Measurements from ENCODE around the gene VWA5B1. TPM values are rescaled to one million over a fixed set of nuclear protein-coding genes. Genes with fewer than 3 reads are reported as not detected.

Gene VWA5B1
- polyA plus RNA-seq, 3 donors: 1.3 to 5.4 (median 1.5) TPM

DNA sequence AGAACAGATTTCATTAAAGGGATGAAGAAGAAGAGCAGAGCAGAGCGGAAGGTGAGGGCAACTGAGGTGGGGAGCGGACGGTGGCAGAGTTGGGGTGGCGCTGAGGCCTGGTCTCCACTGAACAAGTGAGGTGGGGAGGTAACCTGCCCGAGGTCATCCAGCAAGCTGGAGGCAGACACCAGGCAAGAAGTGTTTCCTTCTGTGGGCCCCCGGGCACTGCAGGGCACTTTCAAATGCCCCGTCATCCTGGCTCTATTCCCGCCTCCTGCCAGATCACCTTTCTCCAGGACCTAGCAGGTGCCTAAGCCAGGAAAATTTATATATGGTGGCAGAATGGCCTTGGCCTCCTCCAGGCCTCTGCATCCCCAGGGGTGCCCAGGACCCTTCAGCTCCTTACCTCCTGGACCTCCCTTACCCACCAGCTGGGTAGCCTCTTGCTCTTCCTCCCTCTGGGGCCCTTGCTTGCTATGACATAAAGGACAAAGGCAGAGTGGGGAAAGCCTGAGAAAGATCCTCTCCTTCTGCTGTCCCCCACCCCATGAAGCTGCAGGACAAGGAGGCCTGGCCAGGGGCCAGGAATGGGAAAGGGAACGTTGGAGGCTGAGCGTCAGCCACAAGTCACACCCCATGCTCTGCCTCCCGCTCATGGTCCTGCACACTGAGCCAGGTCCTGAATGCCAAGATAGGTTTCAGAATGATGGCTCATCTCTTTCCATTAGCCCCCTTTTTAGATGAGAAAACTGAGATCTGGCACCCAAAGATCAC lies 29.0 kb downstream of the VWA5B1 start:
- no peak for DNase-seq (ENCODE audit: extremely low read depth in 1 of 11, low read depth in 9 of 11, low spot score in 4 of 11)

DNA sequence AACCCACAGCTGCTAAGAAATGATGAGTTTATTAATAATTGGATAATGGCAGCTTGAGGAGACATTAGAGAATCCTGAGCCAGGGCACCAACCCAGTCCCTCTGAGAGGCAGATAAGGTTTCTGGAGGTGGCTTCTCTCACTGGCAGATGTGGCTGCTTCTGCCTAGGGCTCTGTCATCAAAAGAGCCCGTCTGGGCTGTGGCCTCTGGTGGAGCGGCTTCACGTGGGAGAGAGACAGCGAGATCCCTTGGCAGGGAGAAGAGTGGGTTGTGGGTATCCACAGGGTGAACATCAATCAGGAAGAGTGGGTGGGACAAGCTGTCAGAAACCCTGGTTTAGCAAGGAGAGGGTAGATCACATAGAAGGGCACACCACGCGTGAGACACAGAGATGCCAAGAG lies 30.0 kb downstream of the VWA5B1 start:
- no peak for DNase-seq (ENCODE audit: extremely low read depth in 1 of 11, low read depth in 9 of 11, low spot score in 4 of 11)

DNA sequence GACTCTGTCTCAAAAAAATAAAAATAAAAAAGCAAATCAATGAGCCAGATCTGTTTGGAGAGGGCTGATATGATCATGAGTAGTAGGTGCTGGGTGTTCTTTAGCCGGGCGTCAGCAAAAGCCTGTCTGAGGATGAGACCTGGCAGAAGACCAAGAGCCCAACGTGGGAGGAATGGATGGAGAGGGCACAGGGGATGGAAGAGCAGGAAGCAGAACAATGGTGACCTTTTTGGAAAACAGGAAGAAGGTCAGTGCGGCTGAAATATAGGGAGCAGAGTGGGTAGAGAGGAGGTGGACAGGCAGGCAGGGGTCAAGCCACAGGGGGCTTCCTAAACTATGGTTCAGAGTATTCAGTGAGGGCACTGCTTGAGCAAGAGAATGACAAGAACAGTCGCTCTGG lies 30.9 kb downstream of the VWA5B1 start:
- no peak for DNase-seq (ENCODE audit: extremely low read depth in 1 of 11, low read depth in 9 of 11, low spot score in 4 of 11)

DNA sequence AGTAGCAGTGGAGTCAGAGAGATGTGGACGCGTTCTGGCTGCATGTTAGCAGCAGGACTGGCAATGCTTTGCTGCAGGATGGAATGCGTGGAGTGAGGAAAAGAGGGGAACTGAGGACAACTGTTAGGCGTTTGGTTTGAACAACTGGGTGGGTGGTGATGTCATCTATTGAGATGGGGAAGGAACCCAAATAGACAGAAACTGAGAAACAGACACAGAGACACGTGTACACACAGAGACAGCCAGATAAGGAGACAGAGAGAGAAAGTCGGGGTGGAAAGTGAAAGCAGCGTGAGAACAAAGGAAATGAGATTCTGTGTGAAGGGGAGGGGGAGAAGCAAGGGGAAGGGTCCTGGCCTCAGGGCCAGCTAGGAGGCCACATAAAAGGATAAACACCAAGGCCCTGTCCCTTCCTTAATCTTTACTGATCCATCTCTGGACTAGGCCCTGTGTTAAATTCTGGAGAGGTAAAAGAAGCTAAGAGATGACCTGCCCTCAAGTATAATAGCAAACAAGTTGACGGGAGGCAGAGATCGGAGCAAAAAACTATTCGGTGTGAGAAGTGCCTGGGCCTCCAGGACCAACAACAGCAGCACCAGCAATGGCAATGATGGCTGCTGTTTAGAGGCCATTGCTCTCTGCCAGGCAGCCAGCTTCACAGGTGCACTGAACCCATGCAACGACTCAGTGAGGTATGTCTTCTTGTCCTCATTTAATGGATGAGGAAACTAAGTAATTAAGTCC lies 31.6 kb downstream of the VWA5B1 start:
- DNase-seq (ENCODE audit: extremely low read depth in 1 of 11, low read depth in 9 of 11, low spot score in 4 of 11): no peak

DNA sequence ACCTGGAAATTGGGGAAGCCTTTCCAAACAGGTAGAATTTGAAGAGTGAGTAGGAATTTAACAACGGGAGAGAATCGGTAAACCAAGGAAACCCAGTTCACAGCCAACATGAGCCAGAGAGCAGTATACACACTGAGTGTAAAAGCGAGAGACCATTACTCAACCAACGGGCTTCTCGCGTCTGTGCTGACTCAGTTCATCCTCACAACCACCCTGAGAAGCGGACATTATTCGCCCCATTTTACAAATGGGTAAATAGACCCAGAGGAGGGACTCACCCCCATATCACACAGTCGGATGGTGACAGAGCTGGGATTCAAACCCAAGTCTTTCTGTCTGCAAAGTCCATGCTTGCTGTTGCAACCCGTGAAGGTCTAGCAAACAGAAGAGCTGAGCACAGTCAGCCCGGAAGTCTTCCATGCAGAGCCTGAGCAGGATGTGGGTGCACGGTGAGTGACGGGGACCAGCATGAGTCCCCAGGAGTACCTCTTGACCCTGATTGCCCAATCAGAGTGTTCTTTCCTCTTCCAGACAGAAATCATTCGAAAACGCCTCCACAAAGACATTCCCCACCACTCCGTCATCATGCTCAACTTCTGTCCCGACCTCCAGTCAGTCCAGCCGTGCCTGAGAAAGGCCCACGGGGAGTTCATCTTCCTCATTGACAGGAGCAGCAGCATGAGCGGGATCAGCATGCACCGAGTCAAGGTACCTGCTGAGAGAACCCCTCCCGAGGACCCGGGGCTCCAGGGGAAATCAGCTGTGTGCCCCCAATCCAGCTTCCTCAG lies 32.3 kb downstream of the VWA5B1 start:
- no peak for DNase-seq (ENCODE audit: extremely low read depth in 1 of 11, low read depth in 9 of 11, low spot score in 4 of 11)

DNA sequence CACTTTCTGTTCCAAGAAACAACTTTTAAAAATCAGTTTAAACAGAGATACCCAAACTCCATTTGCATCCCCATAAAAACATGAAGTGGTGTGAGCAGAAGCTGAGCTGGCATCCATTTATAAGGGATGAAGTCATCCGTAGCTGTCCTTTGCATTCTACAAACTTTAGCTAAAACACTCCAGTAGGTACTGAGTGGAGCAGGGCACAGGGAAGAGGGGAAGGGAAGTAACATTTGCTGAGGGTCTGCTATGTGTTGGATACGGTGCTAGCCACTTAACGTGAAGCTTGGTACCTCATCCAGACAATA lies 32.9 kb downstream of the VWA5B1 start:
- DNase-seq (ENCODE audit: extremely low read depth in 1 of 11, low read depth in 9 of 11, low spot score in 4 of 11): no peak

DNA sequence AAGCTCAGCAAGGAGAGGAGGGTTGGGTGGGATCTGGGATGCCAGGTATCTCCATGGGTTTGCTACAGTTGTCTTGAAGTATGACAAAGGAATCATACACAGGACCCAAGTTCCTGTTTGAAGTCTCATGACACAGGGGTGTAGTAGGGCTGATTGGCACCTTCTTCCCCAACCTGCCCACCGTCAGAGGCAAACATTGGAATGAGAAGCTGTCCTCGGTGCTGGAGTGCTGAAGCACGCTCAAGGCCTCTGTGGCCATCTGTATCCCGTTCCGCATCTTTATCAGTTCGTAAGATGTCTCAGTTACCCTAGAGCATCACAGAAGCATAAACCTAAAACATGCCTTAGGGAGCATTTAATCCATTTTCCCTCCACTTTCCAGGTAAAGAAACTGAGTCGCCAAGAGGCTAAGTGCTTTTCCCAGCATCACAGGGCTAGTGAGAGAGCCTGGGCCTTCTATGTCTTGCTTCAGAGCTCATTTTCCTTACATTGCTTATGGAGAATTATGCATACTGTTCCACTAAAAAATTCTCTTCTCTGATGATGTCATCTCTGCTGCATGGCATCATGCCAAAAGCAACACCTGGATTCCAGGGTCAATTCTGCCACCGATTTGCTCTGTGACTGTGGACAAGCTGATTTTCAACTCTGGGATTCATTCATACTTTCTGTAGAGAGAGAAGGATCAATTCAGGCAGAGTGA lies 34.2 kb downstream of the VWA5B1 start:
- no peak for DNase-seq (ENCODE audit: extremely low read depth in 1 of 11, low read depth in 9 of 11, low spot score in 4 of 11)

DNA sequence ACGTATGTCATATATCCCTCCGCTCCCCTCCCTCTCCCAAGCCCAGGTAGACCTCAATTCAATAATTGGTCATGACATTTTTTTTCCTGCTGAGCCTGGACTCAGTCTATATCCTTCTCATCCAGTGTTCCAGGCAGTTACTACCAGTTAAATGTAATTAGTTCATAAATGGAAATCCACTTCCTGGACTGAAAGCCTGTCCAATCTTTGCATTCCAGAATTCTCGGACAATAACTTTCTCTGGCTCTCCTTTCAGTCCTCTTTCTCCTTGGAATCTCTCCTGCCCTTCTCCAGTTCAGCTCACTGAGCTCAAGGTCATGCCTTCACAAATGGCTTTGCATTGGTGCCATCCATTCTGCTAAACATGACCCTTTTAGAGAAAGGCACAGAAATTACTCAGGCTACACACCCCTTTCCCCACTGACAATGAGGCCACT lies 34.8 kb downstream of the VWA5B1 start:
- no peak for DNase-seq (ENCODE audit: extremely low read depth in 1 of 11, low read depth in 9 of 11, low spot score in 4 of 11)

DNA sequence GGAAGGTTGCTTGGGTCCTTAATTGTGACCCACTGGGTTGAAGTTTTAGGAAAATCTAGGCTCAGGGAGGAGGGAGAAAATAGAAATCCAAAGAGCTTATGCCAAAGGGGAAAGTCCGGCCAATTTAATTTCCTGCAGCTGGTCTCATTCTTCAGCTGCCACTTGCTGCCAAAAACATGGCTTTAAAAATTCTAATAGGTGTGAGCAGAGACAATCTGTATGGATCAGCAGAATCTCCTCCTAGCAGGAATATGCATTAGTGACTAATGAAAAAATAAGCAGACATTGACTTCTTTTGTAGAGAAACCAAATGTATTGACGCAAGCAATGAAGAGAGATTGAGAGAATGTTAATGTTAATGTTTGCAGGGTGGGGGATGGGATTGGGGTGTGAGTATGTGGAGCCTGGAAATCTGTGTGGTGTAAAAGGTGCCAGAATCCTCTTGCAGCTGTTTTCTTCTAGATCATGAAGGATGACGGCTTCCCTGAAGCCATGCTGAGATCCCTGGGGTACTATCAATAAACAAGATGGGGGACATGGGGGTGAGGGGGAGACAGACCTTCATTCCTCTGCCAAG lies 35.3 kb downstream of the VWA5B1 start:
- no peak for DNase-seq (ENCODE audit: extremely low read depth in 1 of 11, low read depth in 9 of 11, low spot score in 4 of 11)

DNA sequence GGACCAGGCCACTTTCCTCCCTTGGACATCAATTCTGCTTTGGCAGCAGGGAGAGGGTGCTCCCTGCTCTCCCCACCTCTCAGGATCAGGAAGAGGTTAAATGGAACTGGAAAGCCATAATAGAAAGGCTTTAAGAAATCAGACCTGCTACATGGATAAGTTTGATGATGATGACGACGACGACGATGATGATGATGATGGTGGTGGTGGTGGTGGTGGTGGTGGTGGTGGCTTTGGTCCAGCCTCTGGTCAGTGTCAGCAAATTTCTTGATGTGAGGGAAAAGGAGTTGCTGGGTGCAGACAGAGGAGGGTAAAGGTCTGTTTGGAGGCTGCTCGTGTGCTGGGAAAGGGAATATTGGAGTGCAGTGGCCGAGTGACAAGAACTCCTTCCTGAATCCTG lies 36.8 kb downstream of the VWA5B1 start:
- no peak for DNase-seq (ENCODE audit: extremely low read depth in 1 of 11, low read depth in 9 of 11, low spot score in 4 of 11)

DNA sequence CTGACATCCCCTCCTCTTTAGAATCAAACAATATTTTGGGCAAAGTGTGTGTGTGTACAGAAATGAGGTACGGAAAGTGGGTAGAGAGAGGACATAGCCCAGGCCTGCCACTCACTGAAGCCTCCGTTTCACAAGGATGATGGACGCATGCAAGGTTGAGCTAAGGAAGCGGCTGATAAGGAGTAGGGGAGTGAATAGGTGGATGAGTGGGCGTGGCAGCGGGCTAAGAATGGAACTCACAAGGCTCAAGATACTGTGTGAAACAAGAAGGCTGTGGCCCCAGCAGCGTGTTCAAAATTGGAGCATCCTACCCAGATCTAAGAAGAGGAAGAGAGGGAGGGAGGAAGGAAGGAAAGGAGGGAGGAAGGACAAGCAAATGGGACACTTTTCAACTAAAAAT lies 37.5 kb downstream of the VWA5B1 start:
- DNase-seq (ENCODE audit: extremely low read depth in 1 of 11, low read depth in 9 of 11, low spot score in 4 of 11): no peak

DNA sequence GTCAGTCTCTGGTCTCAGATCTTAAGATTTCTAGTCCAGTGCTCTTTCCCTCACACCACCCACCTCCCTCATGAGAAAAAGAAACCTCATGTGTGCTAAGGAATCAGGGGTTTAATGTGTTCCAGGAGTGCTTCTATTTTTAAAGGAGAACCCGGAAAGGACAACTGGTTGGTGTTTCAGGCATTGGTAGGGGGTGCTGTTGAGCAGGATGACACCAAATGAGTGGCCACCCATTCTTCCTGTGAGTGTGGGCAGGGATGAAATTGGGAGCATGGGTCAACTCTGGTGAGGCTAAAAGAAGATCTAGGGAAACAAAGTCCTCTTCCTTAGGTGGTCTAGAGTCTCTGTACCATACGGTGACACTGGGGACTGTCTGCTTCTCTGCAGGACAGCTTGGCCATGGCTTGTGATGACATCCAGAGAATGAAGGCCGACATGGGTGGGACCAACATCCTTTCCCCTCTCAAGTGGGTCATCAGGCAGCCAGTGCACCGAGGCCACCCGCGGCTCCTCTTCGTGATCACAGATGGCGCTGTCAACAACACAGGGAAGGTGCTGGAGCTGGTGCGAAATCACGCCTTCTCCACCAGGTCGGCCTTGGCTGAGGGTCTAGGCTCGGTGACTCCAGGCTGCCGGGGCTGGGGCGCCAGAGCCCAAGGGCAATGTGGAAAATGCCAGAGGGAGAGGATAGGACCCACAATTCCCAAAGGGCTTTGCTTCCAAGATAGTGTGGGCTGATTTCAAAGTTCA lies 39.3 kb downstream of the VWA5B1 start:
- no peak for DNase-seq (ENCODE audit: extremely low read depth in 1 of 11, low read depth in 9 of 11, low spot score in 4 of 11)

DNA sequence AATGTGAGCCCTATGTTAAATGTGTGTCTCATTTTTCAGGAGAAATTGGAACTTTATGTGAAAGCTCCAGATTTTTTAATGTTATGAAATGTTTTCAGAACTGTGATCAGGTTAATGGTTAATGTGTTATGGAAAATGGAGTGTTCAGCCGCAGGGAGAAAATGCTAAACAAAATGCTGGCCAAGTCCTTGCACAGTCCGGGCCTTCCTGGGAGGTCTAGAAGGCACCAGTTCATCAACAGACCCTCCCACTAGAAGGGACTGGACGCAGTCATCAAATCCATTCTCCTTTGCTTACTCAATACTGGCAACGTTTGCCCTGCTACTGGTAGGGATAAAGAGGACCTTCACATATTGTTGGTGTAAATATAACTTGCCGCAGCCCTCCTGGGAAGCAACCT lies 43.4 kb downstream of the VWA5B1 start:
- DNase-seq (ENCODE audit: extremely low read depth in 1 of 11, low read depth in 9 of 11, low spot score in 4 of 11): no peak

DNA sequence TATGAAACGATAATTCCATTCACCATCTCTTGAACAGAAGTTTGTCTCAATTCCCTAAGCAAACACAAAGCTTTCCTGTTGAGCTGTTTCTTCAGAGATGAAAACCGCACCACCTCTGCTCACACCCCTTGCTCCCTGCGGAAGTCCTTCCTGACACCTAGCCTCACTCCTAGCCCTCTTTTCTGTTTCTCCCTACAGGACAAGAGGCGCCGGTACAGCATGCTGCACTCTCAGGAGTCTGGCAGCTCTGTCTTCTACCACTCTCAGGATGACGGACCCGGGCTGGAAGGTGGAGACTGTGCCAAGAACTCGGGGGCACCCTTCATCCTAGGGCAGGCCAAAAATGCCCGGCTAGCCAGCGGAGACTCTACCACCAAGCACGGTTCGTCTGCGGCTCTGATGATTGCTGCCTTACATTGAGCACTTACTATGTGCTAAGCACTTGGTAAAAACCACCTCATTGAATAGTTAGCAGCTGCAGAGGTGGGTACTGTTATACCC lies 45.5 kb downstream of the VWA5B1 start:
- no peak for DNase-seq (ENCODE audit: extremely low read depth in 1 of 11, low read depth in 9 of 11, low spot score in 4 of 11)

DNA sequence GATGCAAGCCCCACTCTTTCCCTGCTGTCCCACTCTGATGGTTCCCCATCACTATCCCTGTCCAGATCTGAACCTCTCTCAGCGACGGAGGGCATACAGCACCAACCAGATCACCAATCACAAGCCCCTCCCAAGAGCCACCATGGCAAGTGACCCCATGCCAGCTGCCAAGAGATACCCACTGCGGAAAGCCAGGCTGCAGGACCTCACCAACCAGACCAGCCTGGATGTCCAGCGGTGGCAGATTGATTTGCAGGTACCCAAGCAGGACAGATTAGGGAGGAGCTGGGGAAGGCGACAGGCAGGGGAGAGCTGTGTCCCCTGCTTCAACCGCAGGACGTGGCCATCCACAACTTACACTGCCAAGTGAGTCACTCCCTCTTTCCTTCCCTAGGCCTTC lies 46.9 kb downstream of the VWA5B1 start:
- DNase-seq (ENCODE audit: extremely low read depth in 1 of 11, low read depth in 9 of 11, low spot score in 4 of 11): no peak

DNA sequence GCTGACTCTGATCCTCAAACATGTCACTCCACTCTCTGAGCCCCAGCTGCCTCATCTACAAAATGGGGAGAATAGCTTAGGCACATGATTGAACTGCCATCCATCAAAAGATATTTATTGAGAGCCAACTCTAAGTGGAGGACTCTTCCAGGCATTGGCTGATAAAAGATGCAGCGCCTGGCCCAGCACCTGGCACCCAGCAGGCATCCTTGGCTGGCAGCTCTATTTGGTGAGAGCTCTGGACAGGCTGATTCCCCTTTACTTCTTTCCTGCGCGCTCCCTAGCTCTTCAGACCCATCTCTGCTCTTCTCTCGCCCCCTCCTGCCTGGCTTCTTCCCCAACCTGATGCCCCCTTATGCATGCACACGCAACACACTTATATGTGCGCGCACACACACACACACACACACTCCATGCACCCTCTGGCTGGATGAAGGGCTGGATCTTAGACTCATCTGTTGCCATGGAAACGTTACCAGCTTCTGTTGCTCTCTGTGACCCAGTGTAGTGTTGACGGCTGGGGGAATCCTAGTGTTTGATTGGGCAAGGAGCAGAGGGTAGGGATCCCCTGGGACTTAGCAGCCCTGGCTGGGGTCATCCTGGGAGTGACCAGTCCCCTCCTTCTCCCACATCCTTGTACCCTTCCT lies 49.3 kb downstream of the VWA5B1 start:
- no peak for DNase-seq (ENCODE audit: extremely low read depth in 1 of 11, low read depth in 9 of 11, low spot score in 4 of 11)

DNA sequence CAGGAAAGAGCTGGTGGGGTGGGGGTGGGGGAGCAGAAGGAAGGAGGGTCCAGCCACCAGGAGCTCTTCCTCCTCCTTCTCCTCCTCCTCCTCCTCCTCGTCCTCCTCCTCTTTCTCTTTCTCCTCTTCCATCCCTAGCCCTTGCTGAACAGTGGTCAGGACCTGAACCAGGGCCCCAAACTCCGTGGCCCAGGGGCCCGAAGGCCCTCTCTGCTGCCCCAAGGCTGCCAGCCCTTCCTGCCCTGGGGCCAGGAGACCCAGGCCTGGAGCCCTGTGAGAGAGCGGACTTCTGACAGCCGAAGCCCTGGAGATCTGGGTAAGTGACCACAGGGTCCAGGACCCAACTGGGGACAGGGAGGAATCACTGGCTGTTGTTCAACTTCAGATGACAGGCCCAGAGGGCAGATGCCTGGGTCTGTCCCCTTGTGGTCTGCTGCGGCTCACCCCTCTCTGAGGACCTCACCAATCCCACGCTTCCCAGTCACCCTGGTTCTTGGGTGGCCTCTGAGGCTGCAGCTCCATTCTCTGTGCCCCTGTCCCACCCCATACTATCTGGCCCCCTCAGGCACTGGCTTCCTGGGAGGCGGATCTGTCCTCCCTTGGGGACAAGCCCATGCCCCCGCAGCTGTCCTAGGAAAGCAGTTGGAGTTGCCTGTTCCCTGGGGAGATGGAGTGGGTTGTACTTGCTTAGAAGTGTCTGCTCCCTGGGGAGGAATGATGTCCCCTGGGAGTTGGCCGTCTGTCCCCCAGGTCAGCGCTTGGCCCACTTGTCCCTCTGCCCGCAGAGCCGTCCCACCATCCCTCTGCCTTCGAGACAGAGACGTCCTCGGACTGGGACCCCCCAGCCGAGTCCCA lies 51.8 kb downstream of the VWA5B1 start:
- DNase-seq (ENCODE audit: extremely low read depth in 1 of 11, low read depth in 9 of 11, low spot score in 4 of 11): no peak
